ENCODE measurements around the gene MDM2. TPM values are rescaled to one million over a fixed set of nuclear protein-coding genes. Genes with fewer than 3 reads are reported as not detected.
"Not testable (repeated sequence)": the region's sequence is repeated elsewhere in the genome, so short reads cannot be mapped to it uniquely, and the experiment has no call there.

Gene MDM2
- polyA plus RNA-seq, 2 donors: 21.9 to 93.4 TPM

DNA sequence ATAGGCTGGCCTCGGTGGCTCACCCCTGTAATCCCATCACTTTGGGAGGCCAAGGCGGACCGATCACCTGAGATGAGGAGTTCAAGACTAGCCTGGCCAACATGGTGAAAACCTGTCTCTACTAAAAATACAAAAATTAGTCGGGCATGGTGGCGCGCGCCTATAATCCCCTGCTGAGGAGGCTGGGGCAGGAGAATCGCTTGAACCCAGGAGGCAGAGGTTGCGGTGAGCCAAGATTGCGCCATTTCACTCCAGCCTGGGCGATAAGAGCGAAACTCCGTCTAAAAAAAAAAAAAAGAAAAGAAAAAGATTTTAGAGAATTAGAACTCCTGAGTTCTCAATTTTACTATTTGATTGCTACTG, 2.0 kb downstream of the MDM2 start:
- not testable (repeated sequence) for H3K36me3 ChIP-seq (ENCODE audit: control insufficient read depth in 2 of 2, insufficient read depth in 2 of 2, low read length in 1 of 2); H3K27me3 ChIP-seq (ENCODE audit: control insufficient read depth in 1 of 2, insufficient read depth in 2 of 2, low read length in 2 of 2); H3K27ac ChIP-seq (ENCODE audit: low read depth in 2 of 2, low read length in 1 of 2); H3K9me3 ChIP-seq (ENCODE audit: control insufficient read depth in 2 of 2, insufficient read depth in 1 of 2, low read depth in 1 of 2, low read length in 1 of 2); H3K4me1 ChIP-seq (ENCODE audit: control insufficient read depth in 2 of 2, insufficient read depth in 2 of 2, low read length in 1 of 2); H3K4me3 ChIP-seq (ENCODE audit: low read depth in 1 of 2, low read length in 2 of 2)
- WGBS, 2 donors: 95 to 99% methylated on average over 13 of the region's 13 CpGs

DNA sequence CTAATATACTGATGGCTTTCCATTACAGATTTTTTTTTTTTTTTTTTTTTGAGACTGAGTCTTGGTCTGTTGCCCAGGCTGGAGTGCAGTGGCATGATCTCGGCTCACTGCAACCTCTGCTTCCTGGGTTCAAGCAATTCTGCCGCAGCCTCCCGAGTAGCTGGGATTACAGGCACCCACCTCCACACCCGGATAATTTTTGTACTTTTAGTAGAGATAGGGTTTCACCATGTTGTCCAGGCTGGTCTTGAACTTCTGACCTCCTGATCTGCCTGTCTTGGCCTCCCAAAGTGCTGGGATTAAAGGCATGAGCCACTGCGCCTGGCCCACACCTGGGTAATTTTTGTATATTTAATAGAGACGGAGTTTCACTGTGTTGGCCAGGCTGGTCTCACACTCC, 3.6 kb downstream of the MDM2 start:
- not testable (repeated sequence) for H3K27ac ChIP-seq (ENCODE audit: low read depth in 2 of 2, low read length in 1 of 2); H3K36me3 ChIP-seq (ENCODE audit: control insufficient read depth in 2 of 2, insufficient read depth in 2 of 2, low read length in 1 of 2); H3K4me3 ChIP-seq (ENCODE audit: low read depth in 1 of 2, low read length in 2 of 2); H3K9me3 ChIP-seq (ENCODE audit: control insufficient read depth in 2 of 2, insufficient read depth in 1 of 2, low read depth in 1 of 2, low read length in 1 of 2); H3K27me3 ChIP-seq (ENCODE audit: control insufficient read depth in 1 of 2, insufficient read depth in 2 of 2, low read length in 2 of 2); H3K4me1 ChIP-seq (ENCODE audit: control insufficient read depth in 2 of 2, insufficient read depth in 2 of 2, low read length in 1 of 2)
- 84 to 86% methylated on average over 6 of the region's 6 CpGs for WGBS, 2 donors

DNA sequence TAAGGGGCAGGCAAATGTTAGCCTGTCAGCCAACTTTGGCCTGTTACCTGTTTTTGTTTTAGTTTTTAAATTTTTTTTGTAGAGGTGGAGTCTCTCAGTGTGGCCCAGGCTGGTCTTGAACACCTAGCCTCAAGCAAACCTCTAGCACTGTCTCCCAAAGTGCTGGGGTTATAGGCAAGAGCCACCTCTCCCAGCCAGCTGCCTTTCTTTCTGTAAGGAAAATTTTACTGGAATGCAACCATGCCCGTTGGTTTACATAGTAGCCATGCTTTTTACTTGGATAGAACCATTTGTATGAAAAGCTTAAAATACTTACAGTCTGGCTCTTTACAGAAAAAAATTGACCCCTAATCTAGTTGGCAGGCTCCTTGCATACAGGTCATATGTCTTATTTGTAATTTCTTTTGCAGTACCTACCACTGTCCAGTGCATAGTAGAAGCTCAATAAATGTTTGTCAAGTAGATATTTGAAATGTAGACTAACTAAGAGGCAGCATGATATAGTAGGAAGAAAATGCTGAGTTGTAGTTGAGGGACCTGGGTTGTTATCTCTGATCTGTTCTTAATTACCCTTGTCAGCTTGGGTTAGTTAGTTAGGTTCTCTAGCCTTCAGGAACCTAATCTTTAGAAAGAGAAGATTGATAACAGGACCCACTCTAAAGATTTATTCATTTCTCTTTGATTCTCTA, 4.7 kb downstream of the MDM2 start:
- Histone ChIP-seq H3K36me3 (ENCODE audit: control insufficient read depth in 2 of 2, insufficient read depth in 2 of 2, low read length in 1 of 2) (peaks cover 3% of the 10 kb centered on the region in 2 donors), H3K27ac (ENCODE audit: low read depth in 2 of 2, low read length in 1 of 2) (no peak overlapping the region), H3K4me1 (ENCODE audit: control insufficient read depth in 2 of 2, insufficient read depth in 2 of 2, low read length in 1 of 2) (no peaks in the 10 kb centered on the region), H3K27me3 (ENCODE audit: control insufficient read depth in 1 of 2, insufficient read depth in 2 of 2, low read length in 2 of 2) (no peaks in the 10 kb centered on the region), H3K4me3 (ENCODE audit: low read depth in 1 of 2, low read length in 2 of 2) (no peak overlapping the region), H3K9me3 (ENCODE audit: control insufficient read depth in 2 of 2, insufficient read depth in 1 of 2, low read depth in 1 of 2, low read length in 1 of 2) (no peaks in the 10 kb centered on the region)
- WGBS, 2 donors: 60 to 66% methylated on average over 1 of the region's 1 CpG

DNA sequence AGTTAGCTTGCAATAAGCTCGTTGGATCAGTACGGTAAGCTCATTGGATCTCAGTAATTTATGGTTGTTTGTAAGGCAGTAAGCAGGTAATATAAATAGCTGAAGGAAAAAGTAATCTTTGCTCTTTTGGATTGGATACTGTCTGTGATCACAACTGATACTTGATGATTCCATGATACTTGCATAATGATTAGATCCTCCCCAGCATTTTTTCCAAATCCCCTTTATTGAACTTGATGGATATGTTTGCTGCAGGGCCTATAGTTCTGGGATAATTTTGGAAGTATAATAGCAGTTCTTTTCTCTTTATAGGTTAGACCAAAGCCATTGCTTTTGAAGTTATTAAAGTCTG, 5.2 kb downstream of the MDM2 start:
- Histone ChIP-seq H3K9me3 (ENCODE audit: control insufficient read depth in 2 of 2, insufficient read depth in 1 of 2, low read depth in 1 of 2, low read length in 1 of 2) (no peaks in the 10 kb centered on the region), H3K27ac (ENCODE audit: low read depth in 2 of 2, low read length in 1 of 2) (no peak overlapping the region), H3K27me3 (ENCODE audit: control insufficient read depth in 1 of 2, insufficient read depth in 2 of 2, low read length in 2 of 2) (no peaks in the 10 kb centered on the region), H3K4me1 (ENCODE audit: control insufficient read depth in 2 of 2, insufficient read depth in 2 of 2, low read length in 1 of 2) (no peaks in the 10 kb centered on the region), H3K4me3 (ENCODE audit: low read depth in 1 of 2, low read length in 2 of 2) (no peak overlapping the region), H3K36me3 (ENCODE audit: control insufficient read depth in 2 of 2, insufficient read depth in 2 of 2, low read length in 1 of 2) (peaks cover 3 to 6% of the 10 kb centered on the region in 2 donors)
- WGBS, 2 donors: 71 to 77% methylated on average over 2 of the region's 2 CpGs

DNA sequence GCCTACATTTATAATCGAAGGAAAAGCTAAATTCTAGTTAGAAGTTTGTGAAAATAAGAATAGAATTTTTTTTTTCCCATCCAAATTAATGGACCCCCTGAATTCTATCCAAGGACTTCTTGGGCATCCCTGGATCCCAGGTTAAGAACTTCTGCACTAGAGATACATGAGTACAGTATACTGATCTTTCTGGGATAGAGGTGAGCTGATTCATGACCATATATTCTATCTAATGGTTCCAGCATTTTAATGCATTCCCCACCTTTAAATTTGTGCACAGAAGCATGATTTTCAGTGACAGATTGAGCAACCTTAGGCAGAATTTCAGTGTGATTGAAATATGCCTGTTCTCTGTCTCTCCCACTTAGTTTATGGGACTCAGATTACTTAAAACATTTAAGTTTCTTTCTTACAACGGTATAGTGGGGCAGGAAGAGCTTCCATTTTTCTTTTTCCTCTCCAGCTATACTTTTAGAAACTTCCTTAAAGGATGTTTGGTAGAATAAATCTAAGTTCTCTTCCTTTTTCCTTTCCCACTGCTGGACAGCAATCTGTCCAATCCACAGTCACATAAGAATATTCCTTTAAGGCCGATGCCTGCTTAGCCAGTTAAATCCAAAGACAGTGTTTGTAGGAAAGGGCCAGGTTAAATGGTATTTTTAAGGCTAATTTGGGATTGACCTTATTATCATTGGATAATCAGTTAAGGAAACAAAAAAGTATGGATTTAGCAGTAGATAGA, 6.7 kb downstream of the MDM2 start:
- Histone ChIP-seq H3K36me3 (ENCODE audit: control insufficient read depth in 2 of 2, insufficient read depth in 2 of 2, low read length in 1 of 2) (peaks cover 3 to 8% of the 10 kb centered on the region in 2 donors), H3K4me1 (ENCODE audit: control insufficient read depth in 2 of 2, insufficient read depth in 2 of 2, low read length in 1 of 2) (no peaks in the 10 kb centered on the region), H3K9me3 (ENCODE audit: control insufficient read depth in 2 of 2, insufficient read depth in 1 of 2, low read depth in 1 of 2, low read length in 1 of 2) (no peaks in the 10 kb centered on the region), H3K27ac (ENCODE audit: low read depth in 2 of 2, low read length in 1 of 2) (no peak overlapping the region), H3K4me3 (ENCODE audit: low read depth in 1 of 2, low read length in 2 of 2) (no peak overlapping the region), H3K27me3 (ENCODE audit: control insufficient read depth in 1 of 2, insufficient read depth in 2 of 2, low read length in 2 of 2) (no peaks in the 10 kb centered on the region)
- 83 to 92% methylated on average over 3 of the region's 3 CpGs for WGBS, 2 donors

DNA sequence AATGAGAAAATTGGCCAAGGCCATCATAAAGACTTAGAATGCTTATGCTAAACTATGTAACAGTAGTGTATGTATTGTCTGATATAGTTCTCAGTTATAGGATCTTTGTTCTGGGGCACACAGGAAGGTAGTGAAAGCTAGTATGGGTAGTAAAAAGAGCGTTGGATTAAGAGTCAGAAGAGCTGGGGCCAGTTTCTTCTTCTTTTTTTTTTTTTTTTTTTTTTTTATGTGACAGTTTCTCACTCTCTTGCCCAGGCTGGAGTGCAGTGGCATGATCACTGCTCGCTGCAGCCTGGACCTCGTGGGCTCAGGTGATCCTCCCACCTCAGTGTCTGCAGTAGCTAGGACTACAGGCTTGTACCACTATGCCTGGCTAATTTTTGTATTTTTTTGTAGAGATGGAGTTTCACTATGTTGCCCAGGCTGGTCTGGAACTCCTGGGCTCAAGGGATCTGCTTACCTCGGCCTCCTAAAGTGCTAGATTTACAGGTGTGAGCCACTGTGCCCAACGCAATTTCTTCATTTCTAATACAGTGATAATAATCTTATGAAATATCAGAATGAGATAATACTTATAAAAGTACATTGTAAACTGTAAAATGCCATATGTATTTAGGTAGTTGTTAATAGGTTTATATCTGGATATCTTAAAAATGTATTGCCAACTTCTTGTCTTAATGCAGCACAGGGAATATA, 7.4 kb downstream of the MDM2 start:
- H3K4me1 ChIP-seq (ENCODE audit: control insufficient read depth in 2 of 2, insufficient read depth in 2 of 2, low read length in 1 of 2): no peaks in the 10 kb centered on the region
- 77 to 80% methylated on average over 5 of the region's 5 CpGs for WGBS, 2 donors
- peaks cover 3 to 8% of the 10 kb centered on the region in 2 donors for H3K36me3 ChIP-seq (ENCODE audit: control insufficient read depth in 2 of 2, insufficient read depth in 2 of 2, low read length in 1 of 2)
- H3K27me3 ChIP-seq (ENCODE audit: control insufficient read depth in 1 of 2, insufficient read depth in 2 of 2, low read length in 2 of 2): no peaks in the 10 kb centered on the region
- no peak overlapping the region for H3K4me3 ChIP-seq (ENCODE audit: low read depth in 1 of 2, low read length in 2 of 2)
- H3K9me3 ChIP-seq (ENCODE audit: control insufficient read depth in 2 of 2, insufficient read depth in 1 of 2, low read depth in 1 of 2, low read length in 1 of 2): no peaks in the 10 kb centered on the region
- no peak overlapping the region for H3K27ac ChIP-seq (ENCODE audit: low read depth in 2 of 2, low read length in 1 of 2)

DNA sequence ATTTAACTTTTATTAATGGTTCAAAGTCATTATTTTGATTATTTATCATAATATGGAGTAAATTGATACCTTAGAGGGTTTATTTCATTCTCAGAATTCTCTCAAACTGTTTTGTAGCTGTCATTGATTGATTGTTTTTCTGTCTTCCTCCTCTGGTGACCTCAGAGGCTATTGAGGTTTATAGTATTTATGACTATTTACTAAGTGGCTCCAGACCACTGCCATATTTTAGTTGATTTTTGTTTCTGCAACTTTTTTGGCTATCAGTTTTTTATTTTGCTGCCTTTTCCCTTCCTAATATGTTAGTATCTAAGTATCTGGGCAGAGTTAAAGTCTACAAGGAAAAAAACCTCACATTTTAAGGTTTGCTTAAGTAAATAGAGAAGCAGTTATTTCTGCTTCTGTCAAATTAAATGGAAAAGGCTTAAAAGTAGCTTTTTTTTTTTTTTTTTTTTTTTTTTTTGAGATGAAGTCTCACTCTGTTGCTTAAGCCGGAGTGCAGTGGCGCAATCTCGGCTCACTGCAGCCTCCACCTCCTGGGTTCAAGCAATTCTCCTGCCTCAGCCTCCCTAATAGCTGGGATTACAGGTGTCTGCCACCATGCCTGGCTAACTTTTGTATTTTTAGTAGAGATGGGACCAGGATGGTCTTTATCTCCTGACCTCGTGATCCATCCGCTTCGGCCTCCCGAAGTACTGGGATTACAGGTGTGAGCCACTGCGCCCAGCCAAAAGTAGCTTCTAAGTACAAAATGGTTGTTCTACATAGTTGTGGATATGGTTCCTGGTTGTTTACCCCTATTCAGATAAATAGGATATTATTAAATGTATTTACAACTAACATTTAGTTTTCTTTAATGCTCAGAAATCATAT, 8.2 kb downstream of the MDM2 start:
- 95 to 98% methylated on average over 8 of the region's 8 CpGs for WGBS, 2 donors
- Histone ChIP-seq H3K4me3 (ENCODE audit: low read depth in 1 of 2, low read length in 2 of 2) (no peak overlapping the region), H3K27me3 (ENCODE audit: control insufficient read depth in 1 of 2, insufficient read depth in 2 of 2, low read length in 2 of 2) (no peaks in the 10 kb centered on the region), H3K36me3 (ENCODE audit: control insufficient read depth in 2 of 2, insufficient read depth in 2 of 2, low read length in 1 of 2) (peaks cover 3 to 8% of the 10 kb centered on the region in 2 donors), H3K27ac (ENCODE audit: low read depth in 2 of 2, low read length in 1 of 2) (no peak overlapping the region), H3K9me3 (ENCODE audit: control insufficient read depth in 2 of 2, insufficient read depth in 1 of 2, low read depth in 1 of 2, low read length in 1 of 2) (no peaks in the 10 kb centered on the region), H3K4me1 (ENCODE audit: control insufficient read depth in 2 of 2, insufficient read depth in 2 of 2, low read length in 1 of 2) (no peaks in the 10 kb centered on the region)

DNA sequence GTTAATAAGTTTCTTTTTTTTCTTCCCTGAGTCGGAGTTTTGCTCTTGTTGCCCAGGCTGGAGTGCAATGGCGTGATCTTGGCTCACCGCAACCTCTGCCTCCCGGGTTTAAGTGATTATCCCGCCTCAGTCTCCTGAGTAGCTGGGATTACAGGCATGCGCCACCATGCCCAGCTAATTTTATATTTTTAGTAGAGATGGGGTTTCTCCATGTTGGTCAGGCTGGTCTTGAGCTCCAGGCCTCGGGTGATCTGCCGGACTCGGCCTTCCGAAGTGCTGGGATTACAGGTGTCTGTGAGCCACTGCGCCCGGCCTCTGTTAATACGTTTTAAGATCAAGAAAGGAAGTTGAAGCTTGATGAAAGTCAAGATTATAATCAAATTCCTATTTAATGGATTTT, 11.5 kb downstream of the MDM2 start:
- not testable (repeated sequence) for H3K27me3 ChIP-seq (ENCODE audit: control insufficient read depth in 1 of 2, insufficient read depth in 2 of 2, low read length in 2 of 2)
- peaks cover 3 to 20% of the 10 kb centered on the region in 2 donors for H3K36me3 ChIP-seq (ENCODE audit: control insufficient read depth in 2 of 2, insufficient read depth in 2 of 2, low read length in 1 of 2)
- 95 to 96% methylated on average over 13 of the region's 13 CpGs for WGBS, 2 donors

DNA sequence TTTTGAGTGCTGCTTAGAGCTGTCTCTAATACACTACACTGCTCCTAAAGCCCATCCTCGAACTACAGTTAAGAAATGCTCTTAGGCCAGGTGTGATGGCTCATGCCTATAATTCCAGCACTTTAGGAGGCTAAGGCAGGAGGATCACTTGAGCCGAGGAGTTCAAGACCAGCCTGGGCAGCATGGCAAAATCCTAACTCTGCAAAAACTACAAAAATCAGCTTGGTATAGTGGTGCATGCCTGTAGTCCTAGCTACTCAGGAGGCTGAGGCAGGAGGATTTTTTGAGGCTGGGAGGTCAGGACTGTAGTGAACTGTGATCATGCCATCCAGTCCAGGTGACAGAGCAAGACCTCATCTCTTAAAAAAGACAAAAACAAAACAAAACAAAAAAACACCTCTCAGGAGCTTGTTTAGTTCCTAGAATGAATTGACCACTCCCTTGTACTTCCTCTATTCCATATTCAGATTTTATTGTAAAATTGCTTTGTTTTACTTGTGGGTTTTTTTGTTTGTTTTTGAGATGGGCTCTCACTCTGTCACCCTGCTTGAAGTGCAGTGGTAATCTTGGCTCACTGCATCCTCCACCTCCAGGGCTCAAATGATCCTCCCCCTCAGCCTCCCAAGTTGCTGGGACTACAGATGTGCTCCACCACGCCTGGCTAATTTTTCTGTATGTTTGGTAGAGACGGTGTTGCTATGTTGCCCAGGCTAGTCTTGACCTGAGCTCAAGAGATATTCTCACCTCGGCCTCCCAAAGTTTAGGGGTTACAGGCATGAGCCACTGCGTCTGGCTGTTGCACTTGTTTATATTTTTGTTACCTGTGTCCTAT, 13.6 kb downstream of the MDM2 start:
- Histone ChIP-seq H3K27me3 (ENCODE audit: control insufficient read depth in 1 of 2, insufficient read depth in 2 of 2, low read length in 2 of 2) (no peaks in the 10 kb centered on the region), H3K4me3 (ENCODE audit: low read depth in 1 of 2, low read length in 2 of 2) (no peak overlapping the region), H3K9me3 (ENCODE audit: control insufficient read depth in 2 of 2, insufficient read depth in 1 of 2, low read depth in 1 of 2, low read length in 1 of 2) (no peaks in the 10 kb centered on the region), H3K27ac (ENCODE audit: low read depth in 2 of 2, low read length in 1 of 2) (no peak overlapping the region), H3K4me1 (ENCODE audit: control insufficient read depth in 2 of 2, insufficient read depth in 2 of 2, low read length in 1 of 2) (no peaks in the 10 kb centered on the region), H3K36me3 (ENCODE audit: control insufficient read depth in 2 of 2, insufficient read depth in 2 of 2, low read length in 1 of 2) (peaks cover 0 to 23% of the 10 kb centered on the region in 2 donors)
- 83 to 84% methylated on average over 6 of the region's 6 CpGs for WGBS, 2 donors

More for the DNA sequence above, 11.5 kb downstream of the MDM2 start:
- not testable (repeated sequence) for H3K4me1 ChIP-seq (ENCODE audit: control insufficient read depth in 2 of 2, insufficient read depth in 2 of 2, low read length in 1 of 2); H3K4me3 ChIP-seq (ENCODE audit: low read depth in 1 of 2, low read length in 2 of 2); H3K27ac ChIP-seq (ENCODE audit: low read depth in 2 of 2, low read length in 1 of 2); H3K9me3 ChIP-seq (ENCODE audit: control insufficient read depth in 2 of 2, insufficient read depth in 1 of 2, low read depth in 1 of 2, low read length in 1 of 2)

Measured in esophagus (tissue), 2 donors.